ENCODE data around the gene CLEC2B. TPM values are rescaled to one million over a fixed set of nuclear protein-coding genes. Genes with fewer than 3 reads are reported as not detected.

CLEC2B gene
- total RNA-seq, result 64.6 and 79.8 TPM in 2 replicates

GRCh38 chr12:9869307-9870161 lies at the start of gene CLEC2B:
CLEC2B (minus strand) TSS chr12:9869354.

GRCh38 chr12:9881246-9881645 lies 12.1 kb upstream of the CLEC2B start, which contains the start of gene KLRF2:
KLRF2 (plus strand) TSS chr12:9881489; CDS start chr12:9881596, 107 bp downstream.

GRCh38 chr12:9827209-9827888 lies 41.8 kb downstream of the CLEC2B start, which contains the start of gene KLRF1:
KLRF1 (plus strand) TSS chr12:9827481; CDS start chr12:9827545, 64 bp downstream.

Other genes starting within 250 kb of the CLEC2B start
- gene CLEC2D, start 199.6 kb downstream of the CLEC2B start, total RNA-seq, result 0.81 and 3.7 TPM in 2 replicates
- not detected in 2 replicates for gene CLECL1, start 136.3 kb downstream of the CLEC2B start, total RNA-seq
- gene CD69, start 108.5 kb downstream of the CLEC2B start, total RNA-seq, result 0.97 and 3.7 TPM in 2 replicates
- gene KLRF1, start 41.9 kb downstream of the CLEC2B start, total RNA-seq, result 0.16 TPM in 1 of 2 replicates, not detected in the other
- gene KLRF2, start 12.1 kb upstream of the CLEC2B start, total RNA-seq, result not detected in 2 replicates
- not detected in 2 replicates for gene CLEC2A, start 63.0 kb upstream of the CLEC2B start, total RNA-seq
- not detected in 2 replicates for gene CLEC12A, start 102.1 kb upstream of the CLEC2B start, total RNA-seq
- gene CLEC1B, start 129.8 kb upstream of the CLEC2B start, total RNA-seq, result not detected in 2 replicates
- gene CLEC12B, start 141.3 kb upstream of the CLEC2B start, total RNA-seq, result 0.16 TPM in 1 of 2 replicates, not detected in the other
- gene CLEC9A, start 161.3 kb upstream of the CLEC2B start, total RNA-seq, result not detected in 2 replicates
- 22.3 and 28.0 TPM in 2 replicates for gene CLEC1A, start 229.6 kb upstream of the CLEC2B start, total RNA-seq

Data from bladder microvascular endothelial cell (primary cell).